ENCODE measurements around the gene MAP3K7CL. TPM values are rescaled to one million over a fixed set of nuclear protein-coding genes. Genes with fewer than 3 reads are reported as not detected.

The MAP3K7CL gene
- total RNA-seq, 6 donors from 2014 or later = 3.5 to 9.4 (median 5.9) TPM

DNA sequence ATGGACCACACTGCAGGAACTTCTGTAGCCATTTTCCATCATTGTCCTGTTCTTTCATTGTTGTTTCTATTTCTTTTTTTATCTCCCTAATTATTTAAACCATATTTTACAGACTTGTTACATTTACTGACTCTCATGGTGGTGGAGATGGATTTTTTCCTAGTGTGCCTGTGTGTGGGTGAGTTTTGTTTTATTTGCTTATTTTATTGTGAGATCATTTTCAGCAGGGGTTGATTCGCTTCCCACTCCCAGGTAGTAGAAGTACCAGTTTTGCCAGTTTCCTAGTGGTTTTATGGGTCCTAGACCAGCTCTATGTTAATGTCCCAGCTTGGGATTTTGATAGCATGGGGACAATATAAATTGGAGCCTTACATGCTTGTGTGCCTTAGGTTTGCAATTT is 88.3 kb downstream of the MAP3K7CL start:
- 67 to 88% methylated on average over 1 of the region's 1 CpG for WGBS, 2 donors
- DNase-seq (no peak), ATAC-seq (ENCODE audit: low FRiP score in 2 of 2) (no peak)
- H3K27me3 ChIP-seq = no peaks in the 10 kb centered on the region
- TF ChIP-seq POLR2A (IDR thresholded peaks at IDR 0.05) (no peak), POLR2AphosphoS5 (IDR thresholded peaks at IDR 0.05) (no peak)
- TF ChIP-seq, protein P1, sequence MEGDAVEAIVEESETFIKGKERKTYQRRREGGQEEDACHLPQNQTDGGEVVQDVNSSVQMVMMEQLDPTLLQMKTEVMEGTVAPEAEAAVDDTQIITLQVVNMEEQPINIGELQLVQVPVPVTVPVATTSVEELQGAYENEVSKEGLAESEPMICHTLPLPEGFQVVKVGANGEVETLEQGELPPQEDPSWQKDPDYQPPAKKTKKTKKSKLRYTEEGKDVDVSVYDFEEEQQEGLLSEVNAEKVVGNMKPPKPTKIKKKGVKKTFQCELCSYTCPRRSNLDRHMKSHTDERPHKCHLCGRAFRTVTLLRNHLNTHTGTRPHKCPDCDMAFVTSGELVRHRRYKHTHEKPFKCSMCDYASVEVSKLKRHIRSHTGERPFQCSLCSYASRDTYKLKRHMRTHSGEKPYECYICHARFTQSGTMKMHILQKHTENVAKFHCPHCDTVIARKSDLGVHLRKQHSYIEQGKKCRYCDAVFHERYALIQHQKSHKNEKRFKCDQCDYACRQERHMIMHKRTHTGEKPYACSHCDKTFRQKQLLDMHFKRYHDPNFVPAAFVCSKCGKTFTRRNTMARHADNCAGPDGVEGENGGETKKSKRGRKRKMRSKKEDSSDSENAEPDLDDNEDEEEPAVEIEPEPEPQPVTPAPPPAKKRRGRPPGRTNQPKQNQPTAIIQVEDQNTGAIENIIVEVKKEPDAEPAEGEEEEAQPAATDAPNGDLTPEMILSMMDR (IDR thresholded peaks at IDR 0.05) = no peak
- no peaks in the 10 kb centered on the region for H3K9me3 ChIP-seq
- H3K27ac ChIP-seq = peak overlapping the region in 1 of 4 donors; percentile 25
- no peaks in the 10 kb centered on the region for H3K36me3 ChIP-seq
- H3K4me1 ChIP-seq = peaks cover 0 to 10% (median 3%) of the 10 kb centered on the region in 4 donors
- H3K4me3 ChIP-seq = no peak overlapping the region

DNA sequence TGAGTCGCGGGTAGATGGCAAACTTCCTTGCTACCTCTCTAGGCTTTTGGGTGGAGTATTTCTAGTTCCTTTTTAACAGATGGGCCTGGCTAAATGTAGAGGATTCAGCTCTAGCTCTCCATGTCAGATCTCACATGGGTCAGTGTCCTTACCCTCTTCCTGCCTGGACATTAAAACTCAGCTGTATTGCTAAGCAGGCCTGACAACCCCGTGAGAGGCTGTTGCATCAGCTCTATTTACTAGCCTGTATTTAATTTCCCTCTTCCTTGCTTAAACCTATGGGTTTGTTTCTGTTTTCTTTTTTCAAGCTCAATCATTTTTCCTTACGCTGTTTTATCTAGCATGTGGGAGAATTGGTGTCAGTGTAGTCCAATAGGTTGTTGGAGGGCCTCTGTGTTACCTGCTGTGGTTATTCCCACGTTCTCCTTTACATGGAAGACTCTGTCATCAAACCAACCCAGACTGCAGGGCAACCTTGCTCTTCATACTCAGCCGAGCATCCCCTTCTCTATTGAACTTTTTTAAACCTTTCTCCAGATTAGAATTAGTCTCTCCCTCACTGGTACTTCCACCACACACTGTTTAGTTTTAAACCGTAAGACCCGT is 88.8 kb downstream of the MAP3K7CL start:
- 79 to 88% methylated on average over 8 of the region's 8 CpGs for WGBS, 2 donors
- TF ChIP-seq, protein P1 (IDR thresholded peaks at IDR 0.05) = no peak
- TF ChIP-seq POLR2A (IDR thresholded peaks at IDR 0.05) (peak in 1 of 4 donors; percentile 34), EP300 (IDR thresholded peaks at IDR 0.05) (no peak), POLR2AphosphoS5 (IDR thresholded peaks at IDR 0.05) (no peak)
- ATAC-seq (ENCODE audit: low FRiP score in 2 of 2) = peak in 1 of 2 donors; percentile 72
- DNase-seq = peak in 1 of 2 donors; percentile 59
- Histone ChIP-seq H3K4me3 (no peak overlapping the region), H3K9me3 (no peaks in the 10 kb centered on the region), H3K4me1 (peaks cover 0 to 10% (median 3%) of the 10 kb centered on the region in 4 donors), H3K27me3 (no peaks in the 10 kb centered on the region), H3K27ac (peak overlapping the region in 2 of 4 donors; percentile 35 to 63), H3K36me3 (no peaks in the 10 kb centered on the region)

DNA sequence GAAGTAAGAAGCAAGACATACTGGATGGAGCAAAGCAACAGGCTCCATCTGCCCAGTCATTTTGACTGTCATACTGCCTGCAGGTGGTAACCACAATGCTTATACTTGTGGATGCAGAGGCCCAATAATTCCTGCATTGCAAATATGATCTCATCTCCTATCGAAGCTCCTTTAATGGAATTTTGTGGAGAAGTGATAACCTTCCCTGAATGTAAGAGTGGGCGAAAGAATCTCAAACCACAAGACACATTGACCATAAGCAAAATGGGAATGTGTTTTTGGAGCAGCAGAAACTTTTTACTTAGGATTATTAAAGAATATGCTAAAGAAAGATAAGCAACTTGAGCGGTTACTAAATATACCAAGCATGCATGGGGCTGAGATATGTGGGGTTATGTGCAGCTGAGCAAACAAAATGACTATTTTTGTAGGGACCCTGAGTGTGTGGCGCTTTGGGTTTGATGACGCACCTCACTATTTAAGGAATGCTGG is 90.9 kb downstream of the MAP3K7CL start:
- 91 to 92% methylated on average over 5 of the region's 5 CpGs for WGBS, 2 donors
- TF ChIP-seq EP300 (IDR thresholded peaks at IDR 0.05) (no peak), POLR2AphosphoS5 (IDR thresholded peaks at IDR 0.05) (no peak), POLR2A (IDR thresholded peaks at IDR 0.05) (no peak)
- TF ChIP-seq, protein P1 (IDR thresholded peaks at IDR 0.05) = no peak
- Histone ChIP-seq H3K27ac (no peak overlapping the region), H3K4me3 (no peak overlapping the region), H3K9me3 (no peaks in the 10 kb centered on the region), H3K27me3 (no peaks in the 10 kb centered on the region), H3K36me3 (no peaks in the 10 kb centered on the region), H3K4me1 (peaks cover 0 to 10% (median 3%) of the 10 kb centered on the region in 4 donors)
- DNase-seq (no peak), ATAC-seq (ENCODE audit: low FRiP score in 2 of 2) (no peak)

GRCh38 chr21:29224006-29224405 is 93.6 kb downstream of the MAP3K7CL start:
- no peak for TF ChIP-seq EP300 (IDR thresholded peaks at IDR 0.05)
- TF ChIP-seq, protein P1 (IDR thresholded peaks at IDR 0.05) = no peak
- TF ChIP-seq POLR2AphosphoS5 (IDR thresholded peaks at IDR 0.05) = no peak
- no peak for TF ChIP-seq POLR2A (IDR thresholded peaks at IDR 0.05)
- no peak for ATAC-seq (ENCODE audit: low FRiP score in 2 of 2)
- Histone ChIP-seq H3K27ac (no peak overlapping the region), H3K9me3 (no peaks in the 10 kb centered on the region), H3K4me3 (no peak overlapping the region), H3K36me3 (no peaks in the 10 kb centered on the region), H3K4me1 (no peaks in the 10 kb centered on the region), H3K27me3 (no peaks in the 10 kb centered on the region)
- WGBS, 2 donors = 76 to 81% methylated on average over 5 of the region's 5 CpGs
- no peak for DNase-seq

Small RNAs within 50 kb of the gene (small RNA-seq; reads per million reads assigned to genes)
- gene RF00012 = 0 reads per million in 4 donors
- 0 reads per million in 4 donors for gene RF00019

Other genes starting within 250 kb of the MAP3K7CL start
- 10 to 100 TPM in 5 of 6 donors, 1 to 10 TPM in 1; 7.4 to 45.6 (median 21.4) TPM for gene LTN1, start 137.8 kb upstream of the MAP3K7CL start, total RNA-seq
- gene RWDD2B, start 111.3 kb upstream of the MAP3K7CL start, total RNA-seq = 10 to 100 TPM in 2 of 6 donors, 1 to 10 TPM in 4; 2.1 to 13.4 (median 8.6) TPM
- gene USP16, start 106.0 kb upstream of the MAP3K7CL start, total RNA-seq = 10 to 100 TPM; 23.0 to 50.0 (median 29.3) TPM
- gene CCT8, start 57.0 kb upstream of the MAP3K7CL start, total RNA-seq = 100 to 1,000 TPM in 3 of 6 donors, 10 to 100 TPM in 3; 39.8 to 133 (median 99.0) TPM
- gene BACH1, start 168.3 kb downstream of the MAP3K7CL start, total RNA-seq = 100 to 1,000 TPM in 2 of 6 donors, 10 to 100 TPM in 4; 41.6 to 119 (median 78.9) TPM

All from upper lobe of left lung (tissue), 6 donors.